ENCODE results near the gene ZBTB21.
"Not testable (repeated sequence)": the region's sequence is repeated elsewhere in the genome, so short reads cannot be mapped to it uniquely, and the experiment has no call there.

Gene ZBTB21

DNA sequence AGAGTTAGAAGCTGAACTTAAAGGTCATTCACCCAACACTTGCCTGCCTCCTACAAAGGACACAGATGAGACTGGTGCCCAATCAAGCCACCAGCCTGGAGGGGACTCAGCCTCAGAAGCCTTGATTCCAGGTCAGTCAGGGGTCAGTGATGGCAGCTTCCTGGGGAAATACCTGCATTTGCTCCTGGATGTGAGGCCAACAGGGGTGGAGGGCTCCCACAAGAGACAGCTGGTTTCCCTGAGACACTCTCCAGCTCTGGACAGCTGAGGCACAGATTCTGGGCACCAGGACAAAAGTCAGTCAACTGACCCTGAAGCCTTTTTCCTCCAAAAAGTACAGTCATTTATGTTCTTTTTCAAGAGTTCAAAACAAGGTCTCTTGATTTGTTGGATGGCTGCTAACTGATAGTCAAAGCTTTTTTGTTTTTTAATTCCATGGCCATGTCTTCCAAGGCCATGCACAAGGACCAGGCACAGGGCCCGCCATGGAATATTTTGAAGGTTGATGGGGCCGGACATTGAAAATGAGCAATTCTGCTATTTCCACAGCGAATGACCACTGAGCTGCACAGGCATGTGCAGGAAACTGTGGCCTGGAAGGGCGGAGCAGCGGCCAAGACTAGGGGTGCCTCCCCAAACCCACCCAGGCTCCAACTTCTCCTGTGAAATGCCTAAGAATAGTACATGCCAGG, 58.1 kb downstream of the ZBTB21 start:
- no peak for DNase-seq (ENCODE audit: low spot score)

DNA sequence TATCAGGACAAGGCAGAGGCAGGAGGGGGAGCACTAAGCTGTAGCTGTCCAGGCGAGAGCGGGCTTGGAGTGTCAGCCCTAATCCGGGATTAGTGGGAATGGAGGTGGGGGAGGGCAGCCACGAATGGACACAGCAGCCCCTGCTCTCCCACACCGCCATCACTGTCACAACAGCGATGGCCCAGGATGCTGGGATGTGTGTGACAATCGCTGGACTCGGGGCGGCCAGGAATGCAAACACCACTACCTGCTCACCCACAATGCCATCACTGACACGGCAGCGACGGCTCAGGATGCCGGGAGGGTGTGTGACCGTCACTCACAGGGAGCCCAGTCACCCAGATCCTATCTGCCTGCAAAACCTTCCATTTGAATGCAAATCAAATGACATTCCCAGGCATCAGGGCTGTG, 59.2 kb downstream of the ZBTB21 start:
- no peak for DNase-seq (ENCODE audit: low spot score)

DNA sequence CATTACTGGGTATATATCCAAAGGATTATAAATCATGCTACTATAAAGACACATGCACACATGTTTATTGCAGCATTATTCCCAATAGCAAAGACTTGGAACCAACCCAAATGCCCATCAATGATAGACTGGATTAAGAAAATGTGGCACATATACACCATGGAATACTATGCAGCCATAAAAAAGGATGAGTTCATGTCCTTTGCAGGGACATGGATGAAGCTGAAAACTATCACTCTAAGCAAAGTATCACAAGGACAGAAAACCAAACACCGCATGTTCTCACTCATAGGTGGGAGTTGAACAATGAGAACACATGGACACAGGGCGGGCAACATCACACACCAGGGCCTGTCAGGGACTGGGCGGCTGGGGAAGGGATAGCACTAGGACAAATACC, 60.5 kb downstream of the ZBTB21 start:
- DNase-seq (ENCODE audit: low spot score): not testable (repeated sequence)

DNA sequence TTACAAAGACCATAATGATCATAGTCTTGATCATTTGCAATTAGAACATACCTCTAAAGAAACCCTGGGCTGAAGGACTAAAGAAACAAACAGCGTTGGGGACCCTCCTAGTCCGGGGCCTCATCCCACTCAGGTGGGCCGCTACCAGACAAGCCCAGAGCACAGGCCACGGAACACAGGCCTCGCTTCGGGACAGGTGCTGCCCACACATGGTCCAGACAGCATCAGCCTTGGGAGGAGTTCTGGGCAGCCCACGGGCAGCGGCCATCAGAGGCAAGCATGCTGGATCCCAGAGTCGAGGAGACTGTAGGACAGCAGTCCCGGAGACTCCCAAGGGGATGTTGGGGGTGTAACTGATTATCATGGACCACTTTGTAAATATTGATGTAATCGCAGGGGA, 61.3 kb downstream of the ZBTB21 start:
- no peak for DNase-seq (ENCODE audit: low spot score)

DNA sequence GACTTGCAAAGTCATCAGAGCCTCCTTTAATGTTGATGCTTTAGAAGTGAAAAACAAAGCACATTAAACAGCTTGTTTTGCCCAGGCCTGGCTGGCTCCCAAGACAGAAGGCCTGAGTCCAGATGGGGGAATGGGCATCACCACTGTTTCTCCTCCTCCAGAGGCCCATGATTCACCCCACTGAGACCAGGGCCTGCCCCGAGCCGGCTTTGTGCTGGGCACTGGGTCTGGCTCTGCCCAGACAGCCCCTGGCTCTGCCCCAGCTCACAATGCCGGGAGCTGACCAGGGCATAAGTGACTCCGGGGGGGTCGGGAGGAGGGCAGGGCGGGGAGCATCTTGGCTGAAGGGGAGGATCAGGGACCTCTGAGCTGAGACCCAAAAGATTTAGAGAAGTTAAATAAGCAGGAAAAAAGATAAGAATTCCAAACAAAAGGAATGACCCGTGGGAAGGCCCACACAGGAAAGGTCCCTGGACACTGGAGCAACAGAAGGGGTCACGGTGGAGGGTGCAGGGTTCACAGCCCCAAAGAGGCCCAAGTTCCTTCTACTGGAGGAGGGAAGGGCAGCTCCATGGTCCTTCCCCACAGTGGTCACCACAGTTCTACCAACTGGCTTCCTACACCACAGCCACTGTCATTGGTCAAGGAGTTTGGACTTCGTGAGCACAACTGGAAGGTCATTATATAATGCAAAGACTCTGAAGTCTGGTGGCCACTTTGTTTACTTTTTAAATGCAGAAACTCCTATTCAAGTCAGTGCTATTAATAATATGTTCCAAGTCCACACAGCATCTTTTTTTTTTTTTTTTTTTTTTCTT, 61.9 kb downstream of the ZBTB21 start:
- no peak for DNase-seq (ENCODE audit: low spot score)

DNA sequence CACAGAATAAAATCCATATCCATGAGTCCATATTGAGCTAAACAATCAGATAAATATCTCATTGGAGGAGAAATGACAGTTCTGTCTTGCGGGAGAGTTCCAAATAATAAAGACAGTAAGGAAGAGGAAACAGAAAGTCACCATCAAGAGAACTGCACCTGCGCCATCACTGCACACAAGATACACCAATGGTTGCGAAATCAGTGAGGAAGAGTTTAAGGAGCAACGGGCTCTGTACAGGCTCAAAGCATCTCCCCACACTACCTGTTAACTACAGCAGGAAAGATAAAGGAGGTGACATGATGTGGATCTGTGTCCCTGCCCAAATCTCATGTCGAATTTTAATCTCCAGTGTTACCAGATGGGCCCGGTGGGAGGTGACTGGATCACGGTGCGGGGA, 64.2 kb downstream of the ZBTB21 start:
- no peak for DNase-seq (ENCODE audit: low spot score)

DNA sequence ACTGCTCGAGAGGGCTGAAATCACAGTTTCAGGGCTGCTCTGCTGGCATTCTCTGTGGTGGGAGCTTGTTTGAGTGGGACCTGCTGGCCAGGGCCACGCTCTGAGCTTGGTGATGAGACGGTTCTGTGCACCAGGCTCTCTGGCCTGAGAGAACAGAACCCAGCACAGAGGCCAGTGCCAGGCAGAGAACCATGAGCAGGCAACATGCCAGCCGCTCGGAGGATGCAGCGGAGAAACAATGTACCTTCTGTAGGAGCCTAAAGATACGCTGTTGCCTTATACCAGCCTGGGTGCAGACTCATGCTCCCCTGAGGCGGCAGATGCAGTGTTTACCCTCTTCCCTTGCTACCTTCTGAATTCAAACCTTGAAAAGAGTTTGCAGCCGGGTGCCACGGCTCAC, 66.3 kb downstream of the ZBTB21 start:
- DNase-seq (ENCODE audit: low spot score): no peak

DNA sequence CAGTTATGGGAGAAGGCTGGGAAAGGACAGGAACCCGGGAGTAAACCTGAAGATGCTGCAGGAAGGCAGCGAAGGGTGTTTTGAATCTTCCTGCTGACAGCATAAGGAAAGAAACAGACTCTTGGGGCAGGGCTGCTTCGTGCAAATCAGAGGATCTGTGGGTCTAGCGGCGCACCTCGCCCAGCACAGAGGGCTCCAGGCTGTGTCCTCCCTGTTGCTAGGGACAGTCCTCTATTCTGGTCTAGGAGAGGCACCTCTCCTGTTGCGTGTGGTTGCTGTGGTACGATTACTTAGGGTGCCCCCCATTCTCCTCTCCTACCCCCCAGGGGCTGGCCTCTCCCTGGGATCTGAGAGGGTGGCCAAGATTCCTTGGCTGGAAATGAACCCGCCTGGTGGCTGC, 67.7 kb downstream of the ZBTB21 start:
- no peak for DNase-seq (ENCODE audit: low spot score)

DNA sequence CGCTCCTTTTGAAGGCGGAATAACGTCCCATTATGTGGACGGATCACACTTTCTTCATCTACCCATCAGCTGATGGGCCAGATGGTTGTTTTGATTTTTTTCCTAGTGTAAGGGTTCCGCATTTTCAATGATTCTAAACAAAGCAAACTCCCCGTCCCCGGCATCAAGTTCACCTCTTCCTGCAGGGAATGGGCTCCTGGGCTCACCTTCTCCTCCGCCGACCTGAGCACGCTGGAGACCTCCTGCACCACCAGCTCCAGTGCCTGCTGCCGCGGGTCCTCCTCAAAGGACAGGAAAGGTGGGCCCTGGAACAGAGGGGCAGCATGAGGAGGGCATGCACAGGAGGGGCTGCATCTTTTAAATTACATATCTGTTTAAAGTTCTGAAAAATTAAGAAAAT, 68.2 kb downstream of the ZBTB21 start:
- no peak for DNase-seq (ENCODE audit: low spot score)

DNA sequence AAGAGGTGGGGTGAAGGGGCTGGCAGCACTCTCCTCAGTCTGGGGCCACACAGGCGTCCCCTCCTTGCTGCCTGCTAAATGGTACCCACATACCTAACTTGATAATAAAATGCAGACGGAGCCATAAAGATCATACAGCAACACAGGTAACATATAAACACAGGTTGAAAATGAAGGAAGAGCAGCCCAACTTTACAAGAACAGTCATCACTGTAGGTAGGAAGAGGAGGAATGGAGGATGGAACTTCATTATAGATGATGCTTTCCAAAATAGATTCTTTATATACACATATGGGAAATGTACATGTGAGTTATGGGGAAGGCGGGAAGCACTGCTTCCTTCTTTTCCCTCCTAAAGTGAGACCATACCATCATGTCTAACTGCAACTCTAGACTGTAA, 69.7 kb downstream of the ZBTB21 start:
- DNase-seq (ENCODE audit: low spot score): no peak

DNA sequence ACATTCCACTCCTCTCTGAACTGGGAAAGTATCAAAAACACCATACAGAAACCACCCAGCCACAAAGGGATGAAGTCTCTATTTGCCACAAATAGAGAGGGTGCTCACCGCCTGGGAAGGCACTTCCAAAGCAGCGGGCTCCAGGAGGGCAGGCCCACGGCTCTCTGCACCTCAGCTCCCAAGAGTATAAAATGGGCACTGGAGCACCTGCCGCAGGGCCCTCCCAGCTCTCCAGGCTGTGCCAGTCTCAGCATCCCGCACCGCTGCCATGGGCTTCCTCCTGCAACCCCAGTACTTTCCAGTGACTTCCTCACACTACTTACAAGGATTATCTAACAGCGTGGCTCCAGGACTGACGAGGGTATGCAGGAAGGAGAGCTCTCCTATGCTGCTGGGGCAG, 70.8 kb downstream of the ZBTB21 start:
- no peak for DNase-seq (ENCODE audit: low spot score)
